Fibroblast of gingiva (primary cell): ENCODE results near the gene KCNMA1.

Experiments used
- DNase-seq: peaks from one replicate; pipeline ENCODE4 v3.0.0-alpha.2; 2011; ENCODE audit warnings: low read depth

Gene KCNMA1

GRCh38 chr10:77448226-77448625 lies 189.4 kb downstream of the KCNMA1 start:
- DNase-seq = no peak

DNA sequence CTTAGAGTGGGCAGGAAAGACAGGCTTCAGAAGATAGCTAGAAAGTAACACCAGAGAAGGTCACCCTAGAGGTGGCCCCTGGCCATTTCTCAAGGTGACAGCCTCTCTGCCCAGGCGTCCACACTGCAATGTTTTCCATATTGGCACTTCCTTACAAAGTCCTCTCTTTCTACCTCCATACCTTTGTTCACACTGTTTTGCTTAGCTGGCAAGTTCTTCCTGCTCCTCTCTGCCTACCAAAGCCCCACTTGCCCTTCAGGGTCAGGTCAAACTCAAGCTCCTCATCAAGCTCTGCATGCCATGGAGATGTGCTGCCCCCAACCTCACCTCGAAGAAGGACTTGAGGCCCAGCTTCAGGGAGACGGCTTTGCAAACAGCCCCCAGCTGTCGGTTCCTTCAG lies 190.9 kb downstream of the KCNMA1 start:
- no peak for DNase-seq

- no peak for DNase-seq
Observed at GRCh38 chr10:77445547-77445946, 192.1 kb downstream of the KCNMA1 start.

- no peak for DNase-seq
Observed at GRCh38 chr10:77444041-77444440, 193.6 kb downstream of the KCNMA1 start.

DNA sequence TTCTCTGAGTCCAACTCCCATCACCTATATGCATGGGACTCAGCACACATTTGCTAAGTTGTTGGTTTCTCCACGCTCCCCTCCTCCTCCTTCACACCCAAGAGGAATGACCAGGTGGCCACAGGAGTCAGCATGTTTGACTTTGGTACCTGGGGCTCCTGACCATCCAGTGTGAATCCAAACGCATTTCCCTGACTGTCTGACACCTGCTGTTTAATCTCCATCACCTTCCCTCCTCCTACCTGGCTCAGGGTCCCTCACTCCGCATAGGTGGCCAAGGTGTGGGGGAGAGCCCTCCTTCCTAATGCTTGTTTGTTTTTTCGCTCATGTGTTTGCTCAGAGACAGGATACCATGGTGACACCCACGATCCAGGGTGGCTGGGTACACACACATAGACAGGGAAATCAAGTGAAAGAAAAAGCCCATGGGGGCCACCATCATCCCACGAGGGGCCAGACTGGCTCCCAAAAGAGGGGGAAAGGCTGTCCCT lies 194.9 kb downstream of the KCNMA1 start:
- no peak for DNase-seq

- DNase-seq = no peak
Observed at GRCh38 chr10:77441353-77442166, 196.0 kb downstream of the KCNMA1 start.

GRCh38 chr10:77436257-77436975 lies 201.2 kb downstream of the KCNMA1 start:
- peak; percentile 13 for DNase-seq

DNA sequence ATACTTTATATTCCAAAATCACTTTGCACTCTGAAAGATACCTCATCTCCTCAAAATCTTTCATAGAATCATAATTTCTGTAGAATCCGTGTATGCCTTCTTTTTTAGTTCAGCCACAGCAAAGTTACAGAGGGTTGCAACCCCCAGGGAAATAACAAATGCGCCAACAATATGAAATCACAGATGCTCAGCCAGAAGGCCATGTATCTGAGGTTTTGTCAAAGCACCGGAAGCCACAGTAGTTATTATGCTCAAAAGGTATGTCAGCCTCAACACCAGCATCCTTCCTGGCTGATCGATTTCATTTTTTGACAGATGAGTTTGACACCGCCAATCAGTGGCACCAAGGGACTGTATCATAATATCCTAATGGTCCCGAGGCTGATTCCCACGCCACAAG lies 204.1 kb downstream of the KCNMA1 start:
- DNase-seq = no peak

DNA sequence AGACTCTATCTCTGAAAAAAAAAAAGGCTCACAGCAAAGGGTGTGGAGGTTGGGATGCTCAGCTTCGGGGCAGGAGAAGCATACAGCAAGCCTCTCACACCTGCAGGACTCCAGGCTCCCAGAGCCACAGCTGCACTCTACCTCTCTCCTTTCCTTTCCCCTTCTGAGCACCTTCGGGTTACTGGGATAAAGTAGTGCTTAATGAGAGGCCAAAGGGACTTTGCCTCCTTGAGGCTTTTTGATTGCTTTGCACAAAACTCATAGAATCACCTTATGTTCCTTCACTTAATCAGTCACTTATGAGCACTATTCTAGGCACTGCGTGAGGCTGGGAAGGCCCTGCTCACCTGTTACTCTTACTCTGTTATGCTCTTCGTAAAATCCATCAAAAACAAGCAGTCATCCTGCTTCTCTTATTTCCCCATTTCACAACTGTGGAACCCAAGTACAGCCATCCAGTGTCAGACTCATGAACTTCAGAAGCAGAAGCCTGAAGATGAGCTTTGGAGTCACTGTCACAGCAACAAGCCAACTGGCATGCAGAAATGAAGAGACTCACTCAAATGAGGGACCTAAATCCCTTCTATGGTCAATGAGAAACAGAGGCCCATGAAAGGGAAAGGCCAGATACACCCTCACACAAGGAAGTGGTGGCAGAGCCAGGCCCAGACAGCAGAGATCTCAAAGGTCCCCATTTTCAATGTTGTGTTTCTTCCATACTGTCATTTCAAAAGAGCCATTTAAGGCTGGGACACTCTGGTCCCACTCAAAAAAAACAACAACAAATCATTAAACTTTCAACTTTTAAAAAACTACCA lies 205.4 kb downstream of the KCNMA1 start:
- no peak for DNase-seq

DNA sequence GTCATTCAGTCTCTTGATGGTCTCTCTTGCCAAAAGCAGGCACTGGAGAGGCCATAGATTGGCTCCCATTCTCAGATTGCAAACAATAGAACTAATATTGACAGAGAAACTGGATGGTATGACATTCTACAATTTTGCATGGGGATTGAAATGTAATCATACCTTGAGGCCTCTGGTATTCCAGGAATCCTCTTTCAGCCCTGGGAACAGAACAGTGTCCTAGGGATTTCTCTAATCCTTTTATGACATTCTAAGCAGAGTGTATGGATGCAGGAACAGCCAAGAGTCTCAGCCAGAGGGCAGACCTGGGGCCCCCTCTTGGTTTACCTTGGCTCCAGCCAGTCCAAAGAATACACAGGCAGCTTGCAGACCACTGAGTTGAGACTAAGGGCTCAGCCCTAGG lies 206.4 kb downstream of the KCNMA1 start:
- no peak for DNase-seq

GRCh38 chr10:77430530-77430929 lies 207.1 kb downstream of the KCNMA1 start:
- DNase-seq = no peak

- DNase-seq = peak; percentile 80
Observed at GRCh38 chr10:77428691-77429395, 208.8 kb downstream of the KCNMA1 start.

- no peak for DNase-seq
Observed at GRCh38 chr10:77424257-77424656, 213.4 kb downstream of the KCNMA1 start.

- no peak for DNase-seq
Observed at GRCh38 chr10:77422491-77423338, 214.9 kb downstream of the KCNMA1 start.

DNA sequence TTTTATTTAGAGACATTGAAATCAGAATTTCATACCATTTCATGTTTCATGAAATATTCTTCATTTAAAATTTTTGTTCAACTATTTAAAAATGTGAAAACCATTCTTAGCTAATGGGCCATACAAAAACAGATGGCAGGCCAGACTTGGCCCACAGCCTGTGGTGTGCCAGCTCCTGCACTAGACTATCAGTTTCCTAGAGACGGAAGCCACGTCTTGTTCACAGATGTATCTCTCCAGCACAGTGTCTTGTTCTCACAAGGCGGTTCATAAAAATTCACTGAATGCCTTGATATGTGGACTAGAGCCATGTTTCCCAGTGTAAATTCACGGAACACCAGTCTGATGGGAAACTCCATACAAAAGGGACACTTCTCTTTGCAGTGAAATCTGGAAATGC lies 216.0 kb downstream of the KCNMA1 start:
- DNase-seq = peak; percentile 74

GRCh38 chr10:77420947-77421523 lies 216.6 kb downstream of the KCNMA1 start:
- DNase-seq = peak; percentile 55

DNA sequence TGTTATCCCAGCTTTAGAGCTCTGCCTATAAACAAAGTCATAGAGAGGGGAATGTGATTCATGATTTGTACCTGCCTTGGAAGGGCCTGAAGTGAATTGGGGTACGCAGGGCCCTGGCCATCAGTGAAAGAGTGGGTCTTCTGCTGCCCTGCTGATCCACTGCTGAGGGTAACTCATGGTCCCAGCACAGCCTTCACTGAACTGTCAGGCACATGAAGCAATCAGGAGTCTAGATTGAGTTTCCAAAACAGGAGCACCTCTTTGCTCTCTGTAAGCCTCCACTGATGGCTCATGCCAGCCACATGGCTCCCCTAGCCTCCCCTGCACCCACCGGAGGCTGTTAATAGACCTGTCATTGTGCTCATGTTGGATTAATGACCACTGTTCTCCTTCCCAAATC lies 217.6 kb downstream of the KCNMA1 start:
- DNase-seq = no peak

GRCh38 chr10:77419056-77419455 lies 218.6 kb downstream of the KCNMA1 start:
- DNase-seq = no peak

- DNase-seq = peak; percentile 18
Observed at GRCh38 chr10:77417806-77418640, 219.6 kb downstream of the KCNMA1 start.

DNA sequence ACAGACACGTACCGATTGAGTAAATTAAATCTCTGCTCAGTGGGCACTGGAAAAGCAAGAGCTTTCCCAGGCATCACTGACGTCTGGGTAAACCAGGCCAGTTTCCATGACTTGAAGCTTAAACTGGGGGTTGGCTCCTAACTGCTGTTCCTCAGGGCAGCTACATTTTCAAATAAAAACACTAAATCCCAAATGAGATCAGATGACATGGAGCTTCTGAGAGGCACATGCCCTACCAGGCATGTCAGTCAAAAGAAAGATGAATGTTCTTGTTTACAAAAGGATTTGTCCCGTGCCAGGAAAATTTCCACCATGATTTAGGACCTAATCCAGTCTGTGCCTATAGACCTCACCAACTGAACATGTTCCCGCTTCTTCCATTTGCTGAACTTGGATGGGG lies 220.2 kb downstream of the KCNMA1 start:
- peak; percentile 56 for DNase-seq
